ENCODE data around the gene NR4A2. TPM values are rescaled to one million over a fixed set of nuclear protein-coding genes. Genes with fewer than 3 reads are reported as not detected.
A peak's percentile ranks its signal among the peaks of the same experiment; 100 is the strongest.

The NR4A2 gene
- 1.6 TPM for total RNA-seq
- long read RNA-seq, partial matches to known transcripts: 1 of 1 reads
- long read RNA-seq, other reads (novel, unspliced or antisense): 0 of 1 reads

- intact Hi-C loops (cut with DNase I): loop anchor here (5.0 kb wide), 1 partner anchor 255 kb away; no protein-coding TSS in a partner anchor
- peak; percentile 77 for ATAC-seq
- peak; percentile 94 for DNase-seq (ENCODE audit: missing footprints)
Measured at GRCh38 chr2:156332534-156333273, at the start of gene NR4A2. NR4A2 (minus strand) TSS chr2:156332721; CDS start chr2:156330186, 2,535 bp downstream.

GRCh38 chr2:156380117-156380645, 47.7 kb upstream of the NR4A2 start:
- no peak for ATAC-seq
- intact Hi-C loops (cut with DNase I): no loop called here
- no peak for DNase-seq (ENCODE audit: missing footprints)

- no peak for ATAC-seq
- no peak for DNase-seq (ENCODE audit: missing footprints)
- intact Hi-C loops (cut with DNase I): no loop called here
Measured at GRCh38 chr2:156379714-156380113, 47.2 kb upstream of the NR4A2 start.

GRCh38 chr2:156379071-156379470, 46.5 kb upstream of the NR4A2 start:
- DNase-seq (ENCODE audit: missing footprints) (no peak), ATAC-seq (no peak)
- intact Hi-C loops (cut with DNase I): no loop called here

GRCh38 chr2:156366753-156367152, 34.2 kb upstream of the NR4A2 start:
- no peak for ATAC-seq
- intact Hi-C loops (cut with DNase I): no loop called here

GRCh38 chr2:156363141-156363540, 30.6 kb upstream of the NR4A2 start:
- intact Hi-C loops (cut with DNase I): no loop called here
- no peak for ATAC-seq
- DNase-seq (ENCODE audit: missing footprints): no peak

More at GRCh38 chr2:156366753-156367152, 34.2 kb upstream of the NR4A2 start:
- DNase-seq (ENCODE audit: missing footprints): no peak

GRCh38 chr2:156356014-156356754, 23.7 kb upstream of the NR4A2 start:
- ATAC-seq (no peak), DNase-seq (ENCODE audit: missing footprints) (no peak)
- intact Hi-C loops (cut with DNase I): no loop called here

- DNase-seq (ENCODE audit: missing footprints) (no peak), ATAC-seq (no peak)
- intact Hi-C loops (cut with DNase I): no loop called here
Measured at GRCh38 chr2:156352911-156353310, 20.4 kb upstream of the NR4A2 start.

GRCh38 chr2:156350374-156351142, 18.0 kb upstream of the NR4A2 start:
- ATAC-seq (no peak), DNase-seq (ENCODE audit: missing footprints) (no peak)

GRCh38 chr2:156349605-156350004, 17.1 kb upstream of the NR4A2 start:
- ATAC-seq: no peak
- intact Hi-C loops (cut with DNase I): no loop called here
- DNase-seq (ENCODE audit: missing footprints): no peak

More at GRCh38 chr2:156350374-156351142, 18.0 kb upstream of the NR4A2 start:
- intact Hi-C loops (cut with DNase I): no loop called here

GRCh38 chr2:156349161-156349560, 16.6 kb upstream of the NR4A2 start:
- ATAC-seq (no peak), DNase-seq (ENCODE audit: missing footprints) (no peak)
- intact Hi-C loops (cut with DNase I): no loop called here

- intact Hi-C loops (cut with DNase I): no loop called here
- ATAC-seq (no peak), DNase-seq (ENCODE audit: missing footprints) (no peak)
Measured at GRCh38 chr2:156347431-156347830, 14.9 kb upstream of the NR4A2 start.

GRCh38 chr2:156346731-156347130, 14.2 kb upstream of the NR4A2 start:
- DNase-seq (ENCODE audit: missing footprints): no peak
- ATAC-seq: no peak
- intact Hi-C loops (cut with DNase I): no loop called here

- ATAC-seq (no peak), DNase-seq (ENCODE audit: missing footprints) (no peak)
- intact Hi-C loops (cut with DNase I): no loop called here
Measured at GRCh38 chr2:156345582-156345981, 13.1 kb upstream of the NR4A2 start.

- ATAC-seq (no peak), DNase-seq (ENCODE audit: missing footprints) (no peak)
- intact Hi-C loops (cut with DNase I): loop anchor here (2.0 kb wide), 1 partner anchor 93 kb away; the partner anchor contains the start of gene GPD2
Measured at GRCh38 chr2:156343940-156344301, 11.4 kb upstream of the NR4A2 start.

- DNase-seq (ENCODE audit: missing footprints) (no peak), ATAC-seq (no peak)
- intact Hi-C loops (cut with DNase I): loop anchor here (2.0 kb wide), 1 partner anchor 93 kb away; the partner anchor contains the start of gene GPD2
Measured at GRCh38 chr2:156343096-156343939, 10.8 kb upstream of the NR4A2 start.

GRCh38 chr2:156342254-156343095, 10.0 kb upstream of the NR4A2 start:
- intact Hi-C loops (cut with DNase I): loop anchor here (1.0 to 2.0 kb wide), 3 partner anchors 8 to 94 kb away; partner anchors contain the start of gene GPD2
- DNase-seq (ENCODE audit: missing footprints) (peak; percentile 97), ATAC-seq (peak; percentile 93)

Data from Right ventricle myocardium inferior (tissue), 1 donor.